ENCODE measurements around the gene FAM120A.

The FAM120A gene

GRCh38 chr9:93557366-93558137 is 106.1 kb downstream of the FAM120A start:
- H3K27ac ChIP-seq: no peak overlapping the region
- no peak for TF ChIP-seq CTCF (conservative IDR thresholded peaks at IDR 0.05; ENCODE audit: low read depth)
- POLR2A ChIA-PET (ENCODE audit: low non-redundant PET): interaction anchor here (0.6 kb wide), 1 partner anchor 9 kb away, joined by 7 read pairs; no protein-coding TSS in a partner anchor
- DNase-seq (ENCODE audit: low spot score): no peak
- CTCF ChIA-PET: no interaction called here

- TF ChIP-seq CTCF (conservative IDR thresholded peaks at IDR 0.05; ENCODE audit: low read depth): no peak
- no peak overlapping the region for H3K27ac ChIP-seq
- DNase-seq (ENCODE audit: low spot score): no peak
- POLR2A ChIA-PET (ENCODE audit: low non-redundant PET): no interaction called here
- CTCF ChIA-PET: no interaction called here
These were observed 107.0 kb downstream of the FAM120A start for GRCh38 chr9:93558503-93558902.

- H3K27ac ChIP-seq: no peak overlapping the region
- no peak for TF ChIP-seq CTCF (conservative IDR thresholded peaks at IDR 0.05; ENCODE audit: low read depth)
- POLR2A ChIA-PET (ENCODE audit: low non-redundant PET): no interaction called here
- CTCF ChIA-PET: interaction anchor here (0.6 kb wide), 1 partner anchor 95 kb away, joined by 3 read pairs; no protein-coding TSS in a partner anchor
- no peak for DNase-seq (ENCODE audit: low spot score)
These were observed 109.5 kb downstream of the FAM120A start for GRCh38 chr9:93560991-93561390.

GRCh38 chr9:93562157-93562556 is 110.7 kb downstream of the FAM120A start:
- no peak for DNase-seq (ENCODE audit: low spot score)
- POLR2A ChIA-PET (ENCODE audit: low non-redundant PET): interaction anchor here (0.6 kb wide), 1 partner anchor 116 kb away, joined by 7 read pairs; no protein-coding TSS in a partner anchor
- H3K27ac ChIP-seq: no peak overlapping the region
- CTCF ChIA-PET: no interaction called here
- TF ChIP-seq CTCF (conservative IDR thresholded peaks at IDR 0.05; ENCODE audit: low read depth): no peak

GRCh38 chr9:93565089-93565488 is 113.6 kb downstream of the FAM120A start:
- TF ChIP-seq CTCF (conservative IDR thresholded peaks at IDR 0.05; ENCODE audit: low read depth): no peak
- DNase-seq (ENCODE audit: low spot score): no peak
- H3K27ac ChIP-seq: no peak overlapping the region
- ChIA-PET POLR2A (ENCODE audit: low non-redundant PET) (no interaction called here), CTCF (interaction anchor here (0.7 to 2.1 kb wide), 2 partner anchors 10 to 262 kb away, joined by 3 to 13 read pairs; no protein-coding TSS in a partner anchor)

- peak overlapping the region; percentile 86 for H3K27ac ChIP-seq
- TF ChIP-seq CTCF (conservative IDR thresholded peaks at IDR 0.05; ENCODE audit: low read depth): peak; percentile 100
- ChIA-PET CTCF (interaction anchor here (0.6 to 2.1 kb wide), 26 partner anchors 8 to 1451 kb away, joined by 3 to 13 read pairs (median 4); partner anchors contain the start of genes FAM120A and SPTLC1), POLR2A (ENCODE audit: low non-redundant PET) (interaction anchor here (0.6 to 1.3 kb wide), 5 partner anchors 9 to 234 kb away, joined by 3 to 7 read pairs (median 3); partner anchors contain the start of gene FAM120AOS)
- DNase-seq (ENCODE audit: low spot score): peak; percentile 99
These were observed 115.2 kb downstream of the FAM120A start for GRCh38 chr9:93566408-93567270.
